Activated naive CD4-positive, alpha-beta T cell treated with anti-CD3 and anti-CD28 coated beads, Interleukin-2, amount 10 ng/mL, durations not matched to agents 5 hours and 36 hours (primary cell): Measurements from ENCODE around the gene USP17L30. TPM values are rescaled to one million over a fixed set of nuclear protein-coding genes. Genes with fewer than 3 reads are reported as not detected.

Source experiments
- total RNA-seq, 2 experiments: library from RNA; stranded (reverse); gene quantifications; one replicate each; pipeline ENCODE4 v1.2.3, GENCODE V29; 2021

USP17L30 gene
- not detected for total RNA-seq

GRCh38 chr4:9362829-9363228 is at the start of gene USP17L30:
Gene USP17L30 (plus strand): TSS chr4:9363129. CDS start chr4:9363129, 0 bp downstream.

GRCh38 chr4:9324865-9325264 is 38.1 kb upstream of the USP17L30 start, which contains the start of gene USP17L24:
Gene USP17L24 (plus strand): TSS chr4:9325165. CDS start chr4:9325165, 0 bp downstream.

GRCh38 chr4:9329611-9330010 is 33.3 kb upstream of the USP17L30 start, which contains the start of gene USP17L25:
Gene USP17L25 (plus strand): TSS chr4:9329911. CDS start chr4:9329911, 0 bp downstream.

GRCh38 chr4:9334358-9334757 is 28.6 kb upstream of the USP17L30 start, which contains the start of gene USP17L26:
Gene USP17L26 (plus strand): TSS chr4:9334658. CDS start chr4:9334658, 0 bp downstream.

GRCh38 chr4:9339103-9339502 is 23.8 kb upstream of the USP17L30 start, which contains the start of gene USP17L5:
Gene USP17L5 (plus strand): TSS chr4:9339403. CDS start chr4:9339403, 0 bp downstream.

GRCh38 chr4:9343848-9344247 is 19.1 kb upstream of the USP17L30 start, which contains the start of gene USP17L27:
Gene USP17L27 (plus strand): TSS chr4:9344148. CDS start chr4:9344148, 0 bp downstream.

GRCh38 chr4:9348593-9348992 is 14.3 kb upstream of the USP17L30 start, which contains the start of gene USP17L28:
Gene USP17L28 (plus strand): TSS chr4:9348893. CDS start chr4:9348893, 0 bp downstream.

GRCh38 chr4:9353338-9353737 is 9.6 kb upstream of the USP17L30 start, which contains the start of gene USP17L29:
Gene USP17L29 (plus strand): TSS chr4:9353638. CDS start chr4:9353638, 0 bp downstream.

Other genes with a start within 250 kb of the USP17L30 start
- gene FAM90A26, start 192.7 kb upstream of the USP17L30 start, total RNA-seq = not detected
- gene USP17L10, start 152.5 kb upstream of the USP17L30 start, total RNA-seq = not detected
- gene USP17L11, start 147.7 kb upstream of the USP17L30 start, total RNA-seq = not detected
- gene USP17L12, start 143.0 kb upstream of the USP17L30 start, total RNA-seq = not detected
- not detected for gene USP17L13, start 138.2 kb upstream of the USP17L30 start, total RNA-seq
- not detected for gene USP17L15, start 128.7 kb upstream of the USP17L30 start, total RNA-seq
- gene USP17L17, start 119.2 kb upstream of the USP17L30 start, total RNA-seq = not detected
- not detected for gene USP17L18, start 114.5 kb upstream of the USP17L30 start, total RNA-seq
- not detected for gene USP17L19, start 109.8 kb upstream of the USP17L30 start, total RNA-seq
- gene USP17L20, start 105.0 kb upstream of the USP17L30 start, total RNA-seq = not detected
- gene USP17L21, start 100.3 kb upstream of the USP17L30 start, total RNA-seq = not detected
- gene USP17L22, start 95.5 kb upstream of the USP17L30 start, total RNA-seq = not detected
- not detected for gene USP17L24, start 38.0 kb upstream of the USP17L30 start, total RNA-seq
- not detected for gene USP17L25, start 33.2 kb upstream of the USP17L30 start, total RNA-seq
- not detected for gene USP17L26, start 28.5 kb upstream of the USP17L30 start, total RNA-seq
- not detected for gene USP17L5, start 23.7 kb upstream of the USP17L30 start, total RNA-seq
- gene USP17L27, start 19.0 kb upstream of the USP17L30 start, total RNA-seq = not detected
- gene USP17L28, start 14.2 kb upstream of the USP17L30 start, total RNA-seq = not detected
- gene USP17L29, start 9.5 kb upstream of the USP17L30 start, total RNA-seq = not detected
- gene DEFB131A, start 81.3 kb downstream of the USP17L30 start, total RNA-seq = not detected